ENCODE data around the gene DBNL. TPM values are rescaled to one million over a fixed set of nuclear protein-coding genes. Genes with fewer than 3 reads are reported as not detected.
A peak's percentile ranks its signal among the peaks of the same experiment; 100 is the strongest.
"Not testable (repeated sequence)": the region's sequence is repeated elsewhere in the genome, so short reads cannot be mapped to it uniquely, and the experiment has no call there.

The DBNL gene
- total and polyA plus RNA-seq, 2 of the 13 experiments (the other 11 are each of a cell fraction or from before 2014, with no cell fraction given) = 20.8 to 35.1 TPM

DNA sequence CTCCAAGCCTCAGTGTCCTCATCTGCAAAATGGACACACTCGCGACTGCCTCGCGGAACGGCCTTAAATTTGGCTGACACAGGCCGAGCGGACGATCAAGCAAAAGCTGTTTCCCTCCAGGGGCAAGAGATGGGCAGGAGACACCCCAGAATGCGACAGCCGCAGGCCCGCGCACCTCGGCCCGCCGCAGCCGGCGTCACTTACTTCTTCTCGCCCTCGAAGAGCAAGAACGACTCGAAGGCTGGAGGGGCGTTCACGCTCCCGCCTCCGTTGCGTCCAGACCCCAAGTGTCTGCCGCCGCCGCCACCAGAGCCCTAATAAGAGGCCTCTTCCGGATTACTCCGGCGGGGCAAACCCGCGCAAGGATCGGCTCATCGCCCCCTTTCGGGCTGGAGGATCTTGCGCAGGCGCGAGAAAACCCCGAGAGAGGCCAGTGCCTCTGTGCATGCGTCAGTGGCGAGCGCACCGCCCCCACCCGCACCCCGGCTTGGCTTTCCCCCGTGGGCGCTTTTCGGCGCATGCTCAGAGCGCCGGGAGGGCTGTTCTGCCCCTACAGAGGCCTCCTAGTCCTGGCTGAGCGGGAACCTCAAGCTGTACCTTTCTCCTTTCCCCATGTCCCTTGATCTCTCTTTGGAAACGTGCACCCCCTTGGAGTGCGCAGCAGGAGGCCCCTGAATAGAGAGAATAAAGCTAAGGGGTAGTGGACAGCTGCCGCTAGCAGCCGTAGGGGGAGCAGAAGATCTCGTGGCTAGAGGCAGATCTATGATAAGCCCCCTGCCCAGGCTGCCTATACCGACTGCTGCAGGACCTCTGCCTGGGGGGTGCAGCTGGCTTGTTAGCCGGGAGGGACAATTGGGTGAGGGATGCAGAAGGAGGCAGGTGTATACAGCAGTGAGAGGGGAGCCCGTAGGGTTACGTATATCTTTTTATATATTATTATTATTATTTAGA is 25.4 kb upstream of the DBNL start (continued):
- TF ChIP-seq ZNF609 (CRISPR knock-in tag; IDR thresholded peaks at IDR 0.05; ENCODE audit: borderline replicate concordance) (0 out of 2 replicates have a peak, but pooled peaks have one; percentile 40), ZNF784 (CRISPR knock-in tag; IDR thresholded peaks at IDR 0.05; ENCODE audit: borderline replicate concordance) (peak; percentile 60; the same call in 1 of the 2 replicates), FOXP1 (CRISPR knock-in tag; IDR thresholded peaks at IDR 0.05) (0 out of 2 replicates have a peak, but pooled peaks have one; percentile 8), ARNTL (CRISPR knock-in tag; IDR thresholded peaks at IDR 0.05) (peak; percentile 46; the same call in 1 of the 2 replicates), MEIS2 (CRISPR knock-in tag; IDR thresholded peaks at IDR 0.05) (peak; percentile 71; the same call in 1 of the 2 replicates), ZNF768 (CRISPR knock-in tag; IDR thresholded peaks at IDR 0.05) (peak; percentile 29; the same call in 1 of the 2 replicates)
- TF ChIP-seq, protein P1, sequence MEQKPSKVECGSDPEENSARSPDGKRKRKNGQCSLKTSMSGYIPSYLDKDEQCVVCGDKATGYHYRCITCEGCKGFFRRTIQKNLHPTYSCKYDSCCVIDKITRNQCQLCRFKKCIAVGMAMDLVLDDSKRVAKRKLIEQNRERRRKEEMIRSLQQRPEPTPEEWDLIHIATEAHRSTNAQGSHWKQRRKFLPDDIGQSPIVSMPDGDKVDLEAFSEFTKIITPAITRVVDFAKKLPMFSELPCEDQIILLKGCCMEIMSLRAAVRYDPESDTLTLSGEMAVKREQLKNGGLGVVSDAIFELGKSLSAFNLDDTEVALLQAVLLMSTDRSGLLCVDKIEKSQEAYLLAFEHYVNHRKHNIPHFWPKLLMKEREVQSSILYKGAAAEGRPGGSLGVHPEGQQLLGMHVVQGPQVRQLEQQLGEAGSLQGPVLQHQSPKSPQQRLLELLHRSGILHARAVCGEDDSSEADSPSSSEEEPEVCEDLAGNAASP (CRISPR knock-in tag; IDR thresholded peaks at IDR 0.05; ENCODE audit: borderline replicate concordance) = peak; percentile 59; the same call in 1 of the 2 replicates
- TF ChIP-seq FOXP1 (IDR thresholded peaks at IDR 0.05) = not testable (repeated sequence)
- TF ChIP-seq, protein P2, sequence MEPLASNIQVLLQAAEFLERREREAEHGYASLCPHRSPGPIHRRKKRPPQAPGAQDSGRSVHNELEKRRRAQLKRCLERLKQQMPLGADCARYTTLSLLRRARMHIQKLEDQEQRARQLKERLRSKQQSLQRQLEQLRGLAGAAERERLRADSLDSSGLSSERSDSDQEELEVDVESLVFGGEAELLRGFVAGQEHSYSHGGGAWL (CRISPR knock-in tag; IDR thresholded peaks at IDR 0.05) = peak; percentile 53; the same call in 1 of the 2 replicates
